K562 (cell line): ENCODE measurements around the gene GARNL3. TPM values are rescaled to one million over a fixed set of nuclear protein-coding genes. Genes with fewer than 3 reads are reported as not detected.

Source experiments
- ATAC-seq: fragments of 200-7000 bp; cut with Tn5 transposase; 3 replicates; pipeline ENCODE4 v1.9.1; 2020; ENCODE audit warnings: moderate library complexity
- BruUV-seq: library from RNA; stranded (reverse); fragments of 400-500 nt; replicated peaks from 2 replicates; lab custom pipeline; 2021; lab: Mats Ljungman, UMichigan
- CTCF ChIA-PET: fragments of 300-600 bp; formaldehyde crosslinking; extraction: SDS; loops from one replicate; lab custom pipeline; 2021; ENCODE audit warnings: low intra/inter-chr PET ratio; lab: Yijun Ruan, JAX
- POLR2A ChIA-PET: fragments of 300-600, 350-650 bp; sonication (Branson Sonifier 250); formaldehyde crosslinking; extraction: SDS; loops from one replicate; lab custom pipeline; 2021; ENCODE audit warnings: antibody characterized with exemption, inconsistent platforms; lab: Yijun Ruan, JAX
- DNase-seq, 4 experiments: peaks; one replicate each; pipeline versions ENCODE4 v3.0.0 to v3.0.0-alpha.2; 2011 to 2018; ENCODE audit warnings: low spot score in 3 of 4, mixed read lengths in 3 of 4; ENCODE audit errors: extremely low read depth in 1 of 4
- FAIRE-seq: peaks from 2 replicates; lab custom pipeline; 2011; peaks lifted over from hg19 to GRCh38; lab: Jason Lieb, UNC
- H2AFZ ChIP-seq: 2 replicates; pipeline ENCODE4 v1.6.0; 2011; ENCODE audit warnings: low read depth, low read length, control low read depth, inconsistent platforms
- H3K27ac ChIP-seq: fragments of 200-600 bp; 3 replicates; pipeline ENCODE4 v1.8.0; 2011; ENCODE audit warnings: low read depth, mild to moderate bottlenecking, control low read depth, inconsistent platforms, low read length, moderate library complexity, mixed read lengths; ENCODE audit errors: extremely low read depth
- H3K27me3 ChIP-seq, 2 experiments: fragments of 300-600 bp in 1 of 2; 2 replicates in 1 of 2; 3 replicates in 1 of 2; pipeline versions ENCODE4 v1.6.0 to v1.8.0; 2011; ENCODE audit warnings: inconsistent platforms in 2 of 2, low read length in 2 of 2, mild to moderate bottlenecking in 1 of 2, mixed read lengths in 1 of 2, moderate library complexity in 1 of 2; ENCODE audit not compliant: control insufficient read depth in 2 of 2, insufficient read depth in 2 of 2
- H3K36me3 ChIP-seq: fragments of 300-600 bp; 3 replicates; pipeline ENCODE4 v1.8.0; 2011; ENCODE audit warnings: mild to moderate bottlenecking, low read length, inconsistent platforms; ENCODE audit not compliant: control insufficient read depth, insufficient read depth
- H3K4me1 ChIP-seq, 2 experiments: fragments of 200-600 bp in 1 of 2; replicated peaks in 1 of 2; 2 replicates in 1 of 2; 3 replicates in 1 of 2; pipeline versions ENCODE4 v1.5.1 to v1.8.0; 2011; ENCODE audit warnings: inconsistent platforms in 2 of 2, low read length in 2 of 2, mild to moderate bottlenecking in 1 of 2, mixed read lengths in 1 of 2, moderate library complexity in 1 of 2; ENCODE audit not compliant: control insufficient read depth in 2 of 2, insufficient read depth in 2 of 2
- H3K4me2 ChIP-seq: 2 replicates; pipeline ENCODE4 v1.6.1; 2011; ENCODE audit warnings: low read length, control low read depth, inconsistent platforms, mixed read lengths; ENCODE audit not compliant: insufficient read depth
- H3K4me3 ChIP-seq: fragments of 200-600 bp; sonication (generic), shearing (Covaris generic); 2 replicates; pipeline ENCODE4 v1.5.1; 2016; ENCODE audit warnings: control low read depth, inconsistent platforms
- H3K79me2 ChIP-seq: fragments of 200-600 bp; 3 replicates; pipeline ENCODE4 v1.8.0; 2011; ENCODE audit warnings: low read length, inconsistent platforms; ENCODE audit not compliant: control insufficient read depth, insufficient read depth
- H3K9ac ChIP-seq, 2 experiments: 2 replicates each; pipeline versions ENCODE4 v1.6.0 to v1.6.1; 2011; ENCODE audit warnings: low read depth in 2 of 2, low read length in 2 of 2, control low read depth in 1 of 2, inconsistent platforms in 1 of 2, mild to moderate bottlenecking in 1 of 2, mixed read lengths in 1 of 2; ENCODE audit not compliant: insufficient read depth in 1 of 2
- H3K9me1 ChIP-seq: one replicate; pipeline ENCODE4 v1.6.0; 2011; ENCODE audit warnings: inconsistent platforms, mild to moderate bottlenecking, low read length, moderate library complexity; ENCODE audit not compliant: control insufficient read depth, insufficient read depth
- H3K9me3 ChIP-seq: replicated peaks from 2 replicates; pipeline ENCODE4 v1.5.1; 2011; ENCODE audit warnings: low read depth, low read length, inconsistent platforms; ENCODE audit not compliant: control insufficient read depth, insufficient read depth
- H4K20me1 ChIP-seq: replicated peaks from 2 replicates; pipeline ENCODE4 v1.6.1; 2011; ENCODE audit warnings: low read length, inconsistent platforms, mixed read lengths; ENCODE audit not compliant: control insufficient read depth, insufficient read depth
- EGR1 ChIP-seq: fragments of 450-650 bp; conservative IDR thresholded peaks from 2 replicates; pipeline ENCODE4 v1.6.1; 2017; ENCODE audit warnings: mild to moderate bottlenecking
- GABPB2 ChIP-seq: fragments of 250-450 bp; sonication (Bioruptor Pico); conservative IDR thresholded peaks from 2 replicates; pipeline ENCODE4 v1.5.1; 2021; ENCODE audit warnings: mild to moderate bottlenecking
- HBP1 ChIP-seq: fragments of 450-650 bp; formaldehyde crosslinking; IDR thresholded peaks from 2 replicates; pipeline ENCODE4 v1.4.0; 2022; ENCODE audit warnings: missing genetic modification characterization
- VEZF1 ChIP-seq: fragments of 200-800 bp; sonication (Bioruptor generic); IDR thresholded peaks from 2 replicates; pipeline ENCODE4 v1.6.1; 2017; ENCODE audit warnings: missing genetic modification characterization, missing compliant biosample characterization
- ZBTB7A ChIP-seq: IDR thresholded peaks from 2 replicates; pipeline ENCODE4 v1.6.1; 2011; ENCODE audit warnings: low read depth, mild to moderate bottlenecking, low read length, moderate library complexity, borderline replicate concordance; ENCODE audit not compliant: control insufficient read depth
- ZNF239 ChIP-seq: fragments of 250-450 bp; sonication (Bioruptor Pico); IDR thresholded peaks from 2 replicates; pipeline ENCODE4 v1.4.0; 2020; ENCODE audit warnings: mild to moderate bottlenecking
- ZNF436 ChIP-seq: fragments of 250-450, 450-650 bp; sonication (Bioruptor Pico); formaldehyde crosslinking; IDR thresholded peaks from 2 replicates; pipeline ENCODE4 v1.7.0; 2020; ENCODE audit warnings: mild to moderate bottlenecking
- WGBS: fragments of 100-300 bp; shearing (Covaris generic); methylation state at CpG from one replicate; pipeline ENCODE4 v1.1.6; 2016; ENCODE audit warnings: low coverage, mixed read lengths; ENCODE audit not compliant: insufficient coverage; ENCODE audit errors: missing lambda C conversion rate; 5-methylcytosine and 5-hydroxymethylcytosine counted together
- in situ Hi-C: fragments of 300-500 bp; cut with MboI; formaldehyde crosslinking; loops from 4 replicates; pipeline ENCODE4 v1.15.0; 2018; ENCODE audit warnings: inconsistent platforms, mixed read lengths
- intact Hi-C: fragments of 100-400 bp; cut with micrococcal nuclease; formaldehyde crosslinking; loops from 2 replicates; pipeline ENCODE4 v1.14.2; 2022
- polyA plus RNA-seq, 8 experiments: library from polyadenylated mRNA; depleted of rRNA in 4 of 8; stranded (reverse) in 5 of 8; unstranded in 3 of 8; fragments of >200 nt; fragmentation: Nextera tagmentation in 2 of 8; fragmentation: Illumina TruSeq in 1 of 8; extraction: Ambion mirVana in 2 of 8; extraction: Trizol in 1 of 8; gene quantifications; 2 replicates each; pipeline versions ENCODE4 v1.2.1 to v1.2.3, GENCODE V29; 2011 to 2014; ENCODE audit warnings: inconsistent platforms in 1 of 8, missing spikeins in 1 of 8
- total RNA-seq, 7 experiments: library from RNA; depleted of rRNA in 6 of 7; stranded (reverse); fragments of >200 nt in 6 of 7; fragmentation: Illumina TruSeq in 2 of 7; extraction: Trizol in 2 of 7; gene quantifications; 2 replicates each; pipeline versions ENCODE4 v1.2.1 to v1.2.3, GENCODE V29; 2011 to 2021; ENCODE audit warnings: low replicate concordance in 1 of 7
- TF ChIP-seq, protein P1 (sequence below): IDR thresholded peaks from 2 replicates; pipeline ENCODE4 v1.6.1; 2011; ENCODE audit warnings: borderline replicate concordance, low read depth, mild to moderate bottlenecking, moderate library complexity, low read length; ENCODE audit not compliant: insufficient read depth, poor library complexity, severe bottlenecking

Gene GARNL3
- total and polyA plus RNA-seq, 9 of the 15 experiments (the other 6 are each of a cell fraction or from before 2014, with no cell fraction given) = 0.35 to 2.7 (median 1.6) TPM

GRCh38 chr9:127396808-127397645 lies 132.5 kb downstream of the GARNL3 start, which contains the start of gene SLC2A8 (continued):
- no peak for TF ChIP-seq HBP1 (CRISPR knock-in tag)
- no peak for TF ChIP-seq ZNF436 (CRISPR knock-in tag)

DNA sequence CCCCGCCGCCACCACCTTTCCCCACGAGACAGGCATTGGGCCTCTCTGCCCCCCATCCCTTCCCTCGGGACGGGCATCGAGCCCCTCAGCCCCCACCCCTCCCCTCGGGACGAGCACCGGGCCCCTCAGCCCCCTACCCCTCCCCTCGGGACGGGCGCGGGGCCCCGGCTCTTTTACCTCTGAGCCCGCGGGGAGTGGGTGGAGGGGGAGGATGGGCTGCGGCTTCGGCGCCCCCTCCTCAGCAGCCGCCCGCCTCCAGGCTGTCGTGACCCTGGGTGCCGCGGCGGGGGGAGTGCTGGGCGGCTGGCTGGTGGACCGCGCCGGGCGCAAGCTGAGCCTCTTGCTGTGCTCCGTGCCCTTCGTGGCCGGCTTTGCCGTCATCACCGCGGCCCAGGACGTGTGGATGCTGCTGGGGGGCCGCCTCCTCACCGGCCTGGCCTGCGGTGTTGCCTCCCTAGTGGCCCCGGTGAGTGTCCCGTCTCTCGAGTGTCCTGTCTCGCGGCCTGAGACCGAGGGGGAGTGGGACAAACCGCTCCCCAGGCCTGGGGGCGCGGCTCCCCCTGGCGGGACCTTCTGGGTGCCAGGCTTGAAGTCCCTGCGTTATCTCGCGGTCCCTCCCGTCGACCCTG lies 133.2 kb downstream of the GARNL3 start:
- H3K36me3 ChIP-seq = no peaks in the 10 kb centered on the region
- BruUV-seq = no TSS peak
- FAIRE-seq = no peak
- peak overlapping the region; percentile 56 to 93; a peak in 3 of 4 replicates for H3K9ac ChIP-seq
- H3K4me1 ChIP-seq = peaks cover 17 to 31% of the 10 kb centered on the region in 2 experiments; a peak in 3 of 5 replicates
- H4K20me1 ChIP-seq = peaks cover 4% of the 10 kb centered on the region; the same call in 1 of the 2 replicates
- no peaks in the 10 kb centered on the region for H3K9me3 ChIP-seq
- no peaks in the 10 kb centered on the region for H3K9me1 ChIP-seq
- ATAC-seq = no peak
- H3K27me3 ChIP-seq = no peaks in the 10 kb centered on the region; a peak in 1 of 5 replicates
- in situ Hi-C loops (no loop called here), intact Hi-C loops (loop anchor here (5.0 kb wide), 1 partner anchor 180 kb away; no protein-coding TSS in a partner anchor)
- peak overlapping the region; percentile 66 for H3K4me3 ChIP-seq
- peak overlapping the region; percentile 64; the same call in 1 of the 3 replicates for H3K27ac ChIP-seq
- peak overlapping the region; percentile 73 for H3K4me2 ChIP-seq
- DNase-seq = peak; percentile 34 to 52 (median 48)
- peak overlapping the region; percentile 89 for H2AFZ ChIP-seq
- ChIA-PET CTCF (no interaction called here), POLR2A (interaction anchor here (0.6 to 1.7 kb wide), 5 partner anchors 18 to 53 kb away, joined by 3 to 6 read pairs (median 4); partner anchors contain the start of genes RPL12 and ZNF79)
- H3K79me2 ChIP-seq = no peaks in the 10 kb centered on the region
- 17% methylated on average over 17 of the region's 55 CpGs for WGBS
- no peak for TF ChIP-seq GABPB2 (CRISPR knock-in tag)
- TF ChIP-seq, protein P1, sequence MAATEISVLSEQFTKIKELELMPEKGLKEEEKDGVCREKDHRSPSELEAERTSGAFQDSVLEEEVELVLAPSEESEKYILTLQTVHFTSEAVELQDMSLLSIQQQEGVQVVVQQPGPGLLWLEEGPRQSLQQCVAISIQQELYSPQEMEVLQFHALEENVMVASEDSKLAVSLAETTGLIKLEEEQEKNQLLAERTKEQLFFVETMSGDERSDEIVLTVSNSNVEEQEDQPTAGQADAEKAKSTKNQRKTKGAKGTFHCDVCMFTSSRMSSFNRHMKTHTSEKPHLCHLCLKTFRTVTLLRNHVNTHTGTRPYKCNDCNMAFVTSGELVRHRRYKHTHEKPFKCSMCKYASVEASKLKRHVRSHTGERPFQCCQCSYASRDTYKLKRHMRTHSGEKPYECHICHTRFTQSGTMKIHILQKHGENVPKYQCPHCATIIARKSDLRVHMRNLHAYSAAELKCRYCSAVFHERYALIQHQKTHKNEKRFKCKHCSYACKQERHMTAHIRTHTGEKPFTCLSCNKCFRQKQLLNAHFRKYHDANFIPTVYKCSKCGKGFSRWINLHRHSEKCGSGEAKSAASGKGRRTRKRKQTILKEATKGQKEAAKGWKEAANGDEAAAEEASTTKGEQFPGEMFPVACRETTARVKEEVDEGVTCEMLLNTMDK = peak; percentile 44
- 0 out of 2 replicates have a peak, but pooled peaks have one; percentile 41 for TF ChIP-seq EGR1
- TF ChIP-seq ZBTB7A = peak; percentile 69
- peak; percentile 39; the same call in 1 of the 2 replicates for TF ChIP-seq VEZF1 (CRISPR knock-in tag)
- no peak for TF ChIP-seq ZNF239 (CRISPR knock-in tag)
